Ovary (tissue), 3 donors: ENCODE measurements around the gene ANKIB1.

Experiments
- CTCF ChIP-seq, 3 donors: fragments of 450-650 bp in 2 of 3; fragments of 200-600 bp in 1 of 3; IDR thresholded peaks; one replicate each; pipeline versions ENCODE4 v1.5.1 to v1.8.0; 2016 to 2022; ENCODE audit warnings: antibody characterized with exemption in 3 of 3, mild to moderate bottlenecking in 1 of 3
- EP300 ChIP-seq: sonication (generic); formaldehyde crosslinking; IDR thresholded peaks from one replicate; pipeline ENCODE4 v1.6.1; 2017; ENCODE audit warnings: antibody characterized with exemption
- POLR2A ChIP-seq: fragments of 450-650 bp; IDR thresholded peaks from one replicate; pipeline ENCODE4 v1.6.1; 2017; ENCODE audit warnings: antibody characterized with exemption, mild to moderate bottlenecking, moderate library complexity
- donor health status: DM: no; HTN: no; CAD: no.

DNA sequence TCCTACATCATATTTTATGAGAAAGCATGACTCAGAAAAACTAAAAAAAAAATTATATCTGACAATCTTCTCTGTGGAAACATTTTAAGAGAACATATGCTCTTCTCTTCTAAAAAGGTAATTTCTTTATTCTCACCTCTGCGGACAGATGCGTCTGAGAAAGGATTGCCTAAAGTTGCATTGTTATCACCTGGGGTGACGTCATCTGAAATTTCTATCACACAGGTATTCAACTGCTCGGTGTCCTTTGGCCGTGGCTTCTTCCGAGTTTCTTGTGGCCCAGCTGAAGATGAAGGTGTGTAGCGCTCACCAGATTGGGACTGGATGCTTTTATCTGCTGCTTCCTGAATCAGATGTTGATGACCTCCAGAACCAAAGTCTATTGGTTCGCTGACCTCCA lies 187.2 kb downstream of the ANKIB1 start:
- TF ChIP-seq EP300 (no peak), CTCF (IDR thresholded peaks at IDR 0.05) (no peak), POLR2A (no peak)
